ENCODE measurements around the gene FKBP2.

Gene FKBP2

DNA sequence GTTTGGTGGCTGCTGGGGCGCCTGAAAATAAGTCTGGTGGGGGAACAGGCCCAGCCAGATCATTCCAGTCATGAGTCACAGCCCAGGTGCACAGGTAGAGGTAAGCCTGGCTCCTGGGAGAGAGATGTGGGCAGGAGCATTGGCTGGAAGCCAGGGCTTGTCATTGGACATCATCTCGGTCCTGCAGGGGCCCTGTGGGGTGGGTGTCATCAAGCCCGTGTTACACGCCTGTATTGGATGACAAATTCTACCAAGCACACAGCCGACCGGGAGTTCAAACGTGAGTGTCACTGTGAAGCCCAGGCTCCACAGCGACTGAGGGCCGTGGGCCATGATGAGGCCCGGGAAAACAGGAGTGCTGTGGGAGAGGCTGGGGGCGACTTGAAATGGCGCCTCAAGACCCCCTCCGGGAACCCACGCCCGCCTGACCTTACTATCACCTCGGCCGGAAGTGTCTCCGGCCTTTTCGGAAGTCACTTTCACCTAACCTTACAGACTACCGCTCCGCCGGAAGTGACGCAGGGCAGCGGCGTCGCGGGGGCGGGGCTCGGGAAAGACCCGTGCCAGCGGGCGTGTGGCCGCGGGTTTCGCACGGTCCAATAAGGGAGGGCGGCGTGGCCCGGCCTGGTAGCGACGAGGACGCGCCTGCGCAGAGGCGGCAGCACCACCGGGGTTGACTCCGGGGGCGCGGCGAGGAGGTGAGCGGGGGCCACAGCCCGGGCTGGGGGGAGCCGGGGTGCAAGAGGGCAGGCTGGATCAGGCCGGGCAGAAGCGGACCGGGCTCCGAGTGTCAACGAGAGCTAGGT is at the start of gene FKBP2:
FKBP2 (plus strand) TSS at position 661 of the 806 bp plus-strand sequence. CDS start 1,293 bp downstream, outside the sequence.
- DNase-seq (ENCODE audit: low read depth), result peak; percentile 98

DNA sequence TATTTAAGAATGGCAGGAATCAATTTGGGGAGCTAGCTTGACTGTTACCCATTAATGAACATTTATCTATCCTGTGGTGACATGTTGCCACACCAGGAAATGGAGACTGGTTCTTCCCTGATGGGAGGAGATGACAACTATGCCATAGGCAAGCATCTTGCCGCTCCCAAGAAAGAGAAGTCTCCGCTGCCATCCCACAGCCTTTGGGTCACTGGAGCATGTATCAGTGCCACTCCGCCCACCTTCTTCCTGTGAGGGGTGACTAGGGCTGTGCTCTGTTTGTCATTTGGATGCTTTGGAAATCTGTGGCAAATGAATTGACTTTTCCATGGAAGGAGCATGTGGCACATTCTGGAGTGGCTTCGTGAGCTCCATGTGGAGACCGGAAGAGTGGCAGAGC is 48.5 kb upstream of the FKBP2 start:
- no peak for DNase-seq (ENCODE audit: low read depth)

DNA sequence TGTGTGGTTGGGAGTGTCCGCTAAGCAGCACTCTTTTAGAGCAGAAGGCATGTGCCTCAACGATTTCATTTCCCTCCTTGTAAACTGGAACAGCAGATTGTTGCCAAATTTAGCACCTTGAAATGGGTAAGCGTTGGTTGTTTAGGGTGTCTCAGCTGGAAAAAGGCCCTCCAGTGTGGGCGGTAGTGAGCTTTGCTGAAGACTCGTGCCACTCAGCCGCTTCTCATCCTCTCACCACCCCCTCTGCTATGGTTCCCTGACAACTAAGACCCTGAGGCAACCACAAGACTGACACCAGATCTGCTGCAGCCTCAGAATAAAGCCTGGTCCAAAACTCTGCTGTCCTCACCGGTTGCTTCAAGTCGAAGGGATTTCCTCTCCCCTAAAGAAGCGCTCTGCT is 44.3 kb upstream of the FKBP2 start:
- no peak for DNase-seq (ENCODE audit: low read depth)

DNA sequence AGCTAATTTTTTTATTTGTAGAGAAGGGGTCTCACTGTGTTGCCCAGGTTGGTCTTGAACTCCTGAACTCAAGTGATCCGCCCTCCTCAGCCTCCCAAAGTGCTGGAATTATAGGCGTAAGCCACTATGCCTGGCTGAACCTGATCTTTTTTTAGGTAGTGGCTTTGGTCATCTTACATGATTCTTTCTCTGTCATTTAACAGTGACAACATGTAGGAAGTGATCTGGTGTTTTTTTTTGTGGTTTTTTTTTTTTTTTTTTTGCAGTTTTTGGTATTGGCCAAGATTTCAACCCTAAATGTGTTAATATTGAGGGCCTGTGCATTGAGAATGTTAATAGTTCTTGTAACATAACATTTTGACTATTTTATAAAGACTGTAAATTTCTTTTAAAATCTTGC is 42.4 kb upstream of the FKBP2 start:
- no peak for DNase-seq (ENCODE audit: low read depth)

DNA sequence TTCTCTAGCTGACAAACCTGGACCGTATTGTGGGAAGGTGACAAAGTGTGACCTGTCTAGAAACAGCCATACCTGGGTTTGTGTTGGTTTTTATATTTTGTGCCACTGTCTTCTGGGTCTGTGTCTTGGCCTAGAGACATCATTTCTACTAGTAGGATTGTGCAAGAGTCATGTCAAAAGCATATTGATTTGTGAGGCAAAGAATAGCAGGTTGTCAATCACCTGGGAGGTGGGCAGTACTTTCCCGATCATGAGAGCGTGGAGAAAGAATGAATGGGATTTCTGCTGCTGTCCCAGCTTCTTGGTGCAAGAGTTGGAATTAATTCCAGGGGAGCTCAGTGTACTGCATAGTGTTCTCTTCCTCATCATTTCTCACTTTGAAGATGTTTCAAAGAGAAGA is 39.4 kb upstream of the FKBP2 start:
- DNase-seq (ENCODE audit: low read depth), result no peak

DNA sequence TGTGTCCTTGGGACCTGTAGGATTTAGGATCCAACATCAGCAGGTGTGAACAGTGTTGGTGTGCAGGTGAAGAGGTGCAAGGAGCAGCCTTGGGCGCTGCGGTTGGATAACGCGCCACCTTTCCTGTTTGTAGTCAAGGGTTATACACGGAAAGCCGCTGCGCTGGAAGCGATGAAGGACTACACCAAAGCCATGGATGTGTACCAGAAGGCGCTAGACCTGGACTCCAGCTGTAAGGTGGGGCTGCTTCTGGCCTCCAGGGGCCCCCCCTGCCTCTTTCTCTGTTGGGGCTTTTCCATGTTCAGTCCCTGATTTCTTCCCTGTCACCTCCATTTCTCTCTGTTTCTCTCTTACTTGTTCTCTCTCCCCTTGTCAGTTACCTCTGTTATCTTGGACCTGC is 37.9 kb upstream of the FKBP2 start:
- DNase-seq (ENCODE audit: low read depth), result no peak

DNA sequence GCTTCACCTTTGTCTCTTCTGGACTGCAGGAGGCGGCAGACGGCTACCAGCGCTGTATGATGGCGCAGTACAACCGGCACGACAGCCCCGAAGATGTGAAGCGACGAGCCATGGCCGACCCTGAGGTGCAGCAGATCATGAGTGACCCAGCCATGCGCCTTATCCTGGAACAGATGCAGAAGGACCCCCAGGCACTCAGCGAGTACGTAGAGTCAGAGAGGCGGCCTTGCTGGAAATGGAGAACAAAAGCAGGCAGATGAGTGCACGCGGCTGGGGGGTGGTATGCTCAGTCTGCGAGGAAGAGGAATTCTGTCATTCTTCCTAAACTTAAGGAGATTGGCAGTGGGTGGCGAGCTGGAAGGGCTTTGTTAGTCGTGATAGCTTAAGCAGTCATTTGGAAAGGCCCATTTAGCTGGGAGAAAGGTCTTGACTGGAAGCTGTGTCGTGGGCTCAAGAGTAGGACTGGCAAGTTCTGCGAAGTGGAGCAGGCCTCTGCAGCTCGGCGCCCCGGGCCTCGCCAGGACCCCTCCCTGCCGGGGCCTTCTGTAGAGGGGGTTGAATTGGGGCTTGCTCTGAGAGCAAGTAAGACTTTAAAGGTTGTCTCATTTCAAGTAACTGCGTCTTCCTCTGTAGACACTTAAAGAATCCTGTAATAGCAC is 37.3 kb upstream of the FKBP2 start:
- DNase-seq (ENCODE audit: low read depth), result no peak

DNA sequence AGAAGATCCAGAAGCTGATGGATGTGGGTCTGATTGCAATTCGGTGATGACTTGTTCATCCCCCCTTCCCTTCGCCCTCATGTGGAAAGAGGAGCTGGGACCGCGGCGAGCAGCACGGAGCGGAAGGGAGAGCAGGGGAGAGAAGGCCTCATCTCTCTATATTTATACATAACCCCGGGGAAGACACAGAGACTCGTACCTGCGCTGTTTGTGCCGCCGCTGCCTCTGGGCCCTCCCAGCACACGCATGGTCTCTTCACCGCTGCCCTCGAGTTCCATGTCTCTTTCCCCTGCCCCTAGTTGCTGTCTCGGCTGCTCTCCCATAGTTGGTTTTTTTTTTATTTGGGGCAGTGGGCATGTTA is 36.8 kb upstream of the FKBP2 start:
- DNase-seq (ENCODE audit: low read depth), result no peak

DNA sequence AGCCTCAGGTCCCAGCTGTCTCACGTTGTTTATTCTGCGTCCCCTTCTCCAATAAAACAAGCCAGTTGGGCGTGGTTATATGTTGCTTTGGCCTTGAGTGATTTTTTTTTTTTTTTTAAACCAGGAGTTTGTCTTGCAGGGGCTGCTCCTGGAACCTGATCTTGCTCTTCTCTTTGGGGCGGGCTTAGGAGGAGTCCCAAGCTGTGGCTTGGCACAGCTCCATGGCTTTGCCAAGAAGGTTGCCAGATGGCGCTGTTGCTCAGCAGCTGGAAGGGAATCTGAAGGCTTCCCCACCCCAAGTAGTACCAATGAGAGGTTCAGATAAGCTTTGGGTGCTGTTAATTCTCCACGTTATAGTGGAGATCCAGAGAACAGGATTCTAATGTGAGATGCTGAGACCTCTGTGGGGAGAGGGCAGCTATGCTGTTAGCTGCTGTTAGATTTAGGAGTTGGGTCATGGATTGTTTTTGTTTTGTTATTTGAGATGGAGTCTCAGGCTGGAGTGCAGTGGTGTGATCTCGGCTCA is 36.4 kb upstream of the FKBP2 start:
- peak; percentile 65 for DNase-seq (ENCODE audit: low read depth)

DNA sequence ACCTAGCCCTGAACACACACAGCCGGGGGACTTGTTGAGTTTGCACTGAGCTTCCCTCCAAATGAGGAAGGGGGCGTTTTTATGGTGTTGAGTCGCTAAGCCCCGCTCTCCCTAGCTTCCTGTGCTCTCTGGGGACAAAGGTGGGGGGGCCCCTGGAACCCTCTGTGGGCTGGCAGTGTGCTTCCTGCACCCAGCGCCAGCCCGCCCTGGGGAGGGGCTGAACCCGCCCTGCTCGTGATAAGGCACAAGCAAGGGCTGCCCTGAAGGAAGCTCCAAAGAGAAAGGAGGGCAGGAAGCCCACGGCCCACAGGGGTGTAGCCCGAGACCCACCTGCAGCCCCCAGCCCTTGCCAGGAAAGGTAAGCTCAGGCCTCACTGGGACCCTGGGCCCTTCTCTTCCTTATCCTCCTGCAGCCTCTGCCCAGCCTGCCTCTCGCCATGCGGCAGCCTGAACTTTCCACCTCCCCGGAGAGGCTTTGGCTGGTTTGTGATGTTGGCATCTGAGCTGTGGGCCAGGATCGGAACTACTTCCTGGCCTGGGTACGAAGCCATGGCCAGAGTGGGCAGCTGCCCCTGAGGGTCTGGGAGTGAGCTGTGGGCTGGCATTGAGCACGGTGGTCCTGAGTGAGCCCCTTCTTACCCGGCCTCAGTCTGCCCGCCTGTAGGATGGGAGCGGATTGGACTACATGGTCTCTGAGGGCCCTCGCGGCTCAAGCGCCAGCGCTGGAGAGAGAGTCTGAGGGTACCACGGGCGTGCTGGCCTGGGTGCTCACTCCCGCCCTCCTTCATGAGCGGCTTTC is 34.2 kb upstream of the FKBP2 start, which contains the start of gene FERMT3:
FERMT3 (plus strand) TSS at position 265 of the 799 bp plus-strand sequence. CDS start 644 bp downstream, outside the sequence.
- peak; percentile 49 for DNase-seq (ENCODE audit: low read depth)

DNA sequence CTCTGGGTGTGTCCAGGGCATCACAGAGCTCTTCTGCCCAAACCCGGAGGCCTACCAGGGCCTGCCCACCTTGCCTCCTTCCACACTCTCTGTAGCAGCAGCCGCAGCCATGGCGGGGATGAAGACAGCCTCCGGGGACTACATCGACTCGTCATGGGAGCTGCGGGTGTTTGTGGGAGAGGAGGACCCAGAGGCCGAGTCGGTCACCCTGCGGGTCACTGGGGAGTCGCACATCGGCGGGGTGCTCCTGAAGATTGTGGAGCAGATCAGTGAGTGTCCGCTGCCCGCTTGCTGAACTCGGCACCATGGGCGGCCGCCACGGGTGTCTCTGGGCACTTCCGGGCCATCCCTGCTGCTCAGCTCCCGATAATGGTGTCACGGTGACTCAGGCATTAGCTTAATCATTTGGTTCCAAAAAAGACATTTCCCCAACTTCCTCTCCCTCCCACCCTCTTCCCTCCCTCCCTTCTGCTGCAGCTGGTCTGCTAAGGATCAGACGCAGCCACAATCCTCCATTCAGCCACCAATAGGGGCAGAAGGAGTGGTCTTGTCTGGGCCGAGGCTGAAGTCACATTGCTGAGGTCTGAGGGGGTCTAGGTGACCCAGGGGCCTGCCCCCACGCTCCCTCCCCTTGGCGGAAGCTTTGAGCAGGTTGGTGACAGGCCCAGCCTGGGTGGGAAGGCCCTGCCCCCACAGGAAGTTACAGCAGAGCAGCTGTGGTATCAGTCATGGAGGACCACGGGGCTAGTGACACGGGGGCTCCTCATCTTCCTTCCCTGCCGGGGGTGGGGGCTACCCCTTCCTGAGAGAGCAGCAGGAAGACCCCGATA is 33.4 kb upstream of the FKBP2 start:
- DNase-seq (ENCODE audit: low read depth), result peak; percentile 74

DNA sequence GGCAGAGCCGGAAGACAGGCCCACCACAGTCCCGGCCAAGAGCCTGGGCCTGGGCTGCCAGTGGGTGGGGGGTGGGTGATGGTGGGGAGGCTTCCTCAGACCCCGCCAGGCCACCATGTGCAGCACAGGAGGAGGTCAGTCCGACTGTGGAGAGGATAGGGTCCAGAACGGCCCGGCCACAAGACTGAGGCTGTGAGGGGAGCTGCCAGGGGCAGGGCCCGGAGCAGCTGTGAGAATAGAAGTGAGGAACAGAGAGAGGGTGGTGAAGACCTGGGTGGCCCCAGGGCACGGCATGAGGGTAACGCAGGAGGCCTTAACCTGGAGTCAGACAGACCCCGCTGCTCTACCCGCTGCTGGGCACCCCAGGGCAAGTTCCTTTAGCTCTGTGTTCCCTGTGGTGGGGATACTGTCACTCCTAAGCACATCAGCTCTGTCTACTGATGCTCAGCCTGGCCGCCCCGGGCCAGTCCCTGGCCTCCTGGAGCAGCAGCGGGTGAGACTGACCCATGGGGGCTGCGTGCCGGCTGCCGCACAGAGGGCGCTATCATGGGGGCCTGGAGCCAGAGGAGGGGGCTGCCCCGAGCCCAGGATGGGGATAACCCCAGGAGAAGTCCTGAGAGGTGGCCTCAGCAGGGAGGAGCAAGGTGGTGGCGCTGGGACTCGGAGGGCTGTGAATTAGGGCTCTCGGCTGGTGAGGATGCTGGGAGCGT is 32.7 kb upstream of the FKBP2 start:
- DNase-seq (ENCODE audit: low read depth), result no peak

DNA sequence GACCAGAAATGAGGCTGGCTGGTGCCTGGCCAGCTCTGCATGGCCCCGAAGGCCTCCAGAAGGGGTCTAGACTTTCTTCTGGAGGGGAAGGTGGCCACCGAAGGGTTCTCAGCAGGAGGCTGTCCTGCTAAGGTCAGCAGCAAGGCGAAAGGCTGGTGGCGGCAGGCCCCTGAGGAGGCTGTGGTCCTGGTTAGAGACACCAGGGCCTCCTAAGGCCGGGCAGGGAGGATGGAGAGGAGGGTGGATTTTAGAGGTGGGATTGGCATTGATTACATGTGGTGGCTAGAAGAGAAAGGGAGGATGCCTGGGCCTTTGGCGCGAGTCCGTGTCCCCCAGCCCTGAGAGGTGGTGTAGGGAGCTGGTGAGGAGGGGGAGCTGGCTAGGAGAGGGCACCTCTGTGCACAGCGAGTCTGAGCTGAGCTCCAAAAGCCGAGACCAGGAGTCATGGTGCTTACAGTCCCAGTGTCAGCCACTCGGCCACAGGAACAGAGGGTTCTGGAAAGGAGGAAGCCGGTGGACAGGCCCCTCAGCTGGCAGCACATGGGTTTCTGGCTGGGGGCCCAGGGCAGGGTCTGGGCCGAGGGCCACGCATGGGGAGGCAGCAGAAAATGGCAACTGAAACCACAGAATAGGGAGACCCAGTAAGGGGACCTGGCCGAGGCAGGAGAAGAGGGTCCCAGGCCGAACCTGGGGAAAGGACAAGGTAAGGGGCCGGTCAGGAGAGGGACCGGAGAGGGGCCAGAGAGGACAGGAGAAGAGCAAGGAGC is 31.9 kb upstream of the FKBP2 start:
- no peak for DNase-seq (ENCODE audit: low read depth)

DNA sequence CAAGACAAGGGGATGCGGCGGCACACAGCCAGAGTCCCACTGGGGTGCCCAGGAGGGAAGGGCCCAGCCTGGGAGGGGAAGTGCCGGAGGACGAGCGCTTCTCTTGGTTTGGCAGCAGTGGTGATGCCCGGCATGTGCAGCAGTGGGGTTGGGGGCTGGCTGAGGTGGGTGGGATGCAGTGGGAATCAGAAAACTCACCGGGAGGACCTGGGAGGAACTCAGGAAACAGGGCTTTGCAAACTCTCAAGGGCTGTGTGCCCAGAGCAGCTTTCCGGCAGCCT is 31.4 kb upstream of the FKBP2 start:
- no peak for DNase-seq (ENCODE audit: low read depth)

DNA sequence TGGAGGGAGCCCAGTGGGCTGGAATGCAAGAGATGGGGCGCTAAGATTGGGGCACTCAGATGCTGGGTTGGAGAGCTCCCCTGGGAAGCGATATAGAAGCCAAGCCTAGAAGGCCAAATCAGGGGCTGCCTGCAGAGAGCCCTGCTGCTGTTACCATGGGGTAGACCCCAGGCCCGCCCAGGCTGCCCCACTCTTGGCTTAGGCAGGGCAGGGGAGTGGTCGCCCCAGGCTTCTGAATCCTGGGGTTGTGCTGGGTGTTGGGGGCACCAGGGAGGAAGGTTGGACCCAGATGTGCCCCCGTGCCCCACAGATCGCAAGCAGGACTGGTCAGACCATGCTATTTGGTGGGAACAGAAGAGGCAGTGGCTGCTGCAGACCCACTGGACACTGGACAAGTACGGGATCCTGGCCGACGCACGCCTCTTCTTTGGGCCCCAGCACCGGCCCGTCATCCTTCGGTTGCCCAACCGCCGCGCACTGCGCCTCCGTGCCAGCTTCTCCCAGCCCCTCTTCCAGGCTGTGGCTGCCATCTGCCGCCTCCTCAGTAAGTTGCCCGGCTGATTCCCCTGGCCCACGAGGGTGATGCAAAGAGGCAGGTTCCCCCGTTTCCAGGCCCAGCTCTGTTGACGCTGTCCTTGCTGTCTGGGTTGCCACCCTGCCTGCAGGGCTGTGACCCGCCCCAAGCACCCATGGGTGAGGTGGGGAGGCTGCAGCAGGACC is 30.4 kb upstream of the FKBP2 start:
- no peak for DNase-seq (ENCODE audit: low read depth)

DNA sequence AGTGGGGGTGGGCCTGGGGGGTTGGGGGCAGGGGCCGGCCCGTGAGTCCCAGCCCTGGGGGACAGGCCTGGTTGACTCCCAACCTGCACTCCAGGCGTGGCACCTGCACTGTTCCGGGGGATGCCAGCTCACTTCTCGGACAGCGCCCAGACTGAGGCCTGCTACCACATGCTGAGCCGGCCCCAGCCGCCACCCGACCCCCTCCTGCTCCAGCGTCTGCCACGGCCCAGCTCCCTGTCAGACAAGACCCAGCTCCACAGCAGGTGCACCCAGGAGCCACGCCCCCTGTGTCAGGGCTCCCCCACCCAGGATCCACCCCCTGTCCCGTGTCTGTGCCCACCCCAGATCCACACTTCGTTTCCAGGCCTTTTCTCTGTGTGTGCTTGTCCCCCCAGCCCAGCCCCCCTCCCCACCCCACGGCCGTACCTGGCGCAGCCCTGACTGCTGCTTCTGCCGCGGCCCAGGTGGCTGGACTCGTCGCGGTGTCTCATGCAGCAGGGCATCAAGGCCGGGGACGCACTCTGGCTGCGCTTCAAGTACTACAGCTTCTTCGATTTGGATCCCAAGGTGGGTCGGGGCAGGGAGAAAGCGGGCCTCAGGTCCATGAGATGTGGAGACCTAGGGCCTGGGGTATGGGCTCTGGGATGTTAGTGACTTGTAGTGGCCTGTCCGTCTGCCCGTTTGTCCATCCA is 29.6 kb upstream of the FKBP2 start:
- DNase-seq (ENCODE audit: low read depth), result no peak

DNA sequence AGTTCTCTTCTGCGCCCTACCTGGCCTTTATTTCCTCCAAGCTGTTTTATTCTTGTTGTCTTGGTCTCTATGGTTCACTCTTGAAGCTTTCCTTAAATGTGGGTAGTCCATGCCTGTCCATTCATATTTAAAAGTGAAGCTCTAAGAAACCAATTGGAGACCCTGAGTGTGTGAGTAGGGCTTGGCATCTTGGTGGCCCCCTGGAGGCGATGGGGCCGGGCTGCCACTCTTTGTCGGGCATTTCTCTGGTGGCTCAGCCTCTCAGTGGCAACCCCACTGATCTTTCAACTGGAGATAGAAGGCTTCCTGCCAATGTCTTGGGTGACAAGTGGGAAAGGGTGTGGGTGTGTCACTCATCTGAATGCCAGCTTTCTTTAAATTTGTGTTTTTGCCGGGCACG is 24.0 kb upstream of the FKBP2 start:
- DNase-seq (ENCODE audit: low read depth), result no peak

DNA sequence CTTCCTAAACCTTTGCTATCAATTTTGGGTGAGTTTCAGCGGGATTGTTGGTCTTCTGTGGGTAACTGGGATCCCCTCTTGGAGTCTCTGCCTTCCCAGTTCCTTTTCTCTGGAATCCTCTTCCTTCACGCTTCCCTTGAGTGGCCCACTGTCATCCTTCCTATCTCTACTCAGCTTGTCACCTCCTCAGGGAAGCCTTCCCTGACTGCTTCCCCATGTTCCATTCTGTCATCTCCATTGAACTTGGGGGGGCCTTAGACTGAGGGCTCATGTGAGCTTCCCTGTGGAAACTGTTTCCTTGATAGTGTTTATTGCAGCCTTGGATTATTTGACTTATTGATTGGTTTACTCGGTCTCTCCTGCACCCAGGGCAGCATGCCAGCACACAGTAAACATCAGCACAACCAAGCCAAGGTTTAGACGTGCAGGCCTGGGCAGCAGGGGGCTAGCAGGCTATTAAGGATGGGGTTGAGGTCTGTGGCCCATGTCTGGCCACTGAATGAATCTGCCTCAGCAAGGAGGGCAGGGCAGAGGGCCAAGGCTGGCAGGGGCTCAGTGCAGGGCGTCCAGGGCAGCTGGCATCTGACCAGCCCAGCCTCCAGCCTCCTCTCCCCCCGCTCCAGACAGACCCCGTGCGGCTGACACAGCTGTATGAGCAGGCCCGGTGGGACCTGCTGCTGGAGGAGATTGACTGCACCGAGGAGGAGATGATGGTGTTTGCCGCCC is 22.1 kb upstream of the FKBP2 start:
- no peak for DNase-seq (ENCODE audit: low read depth)

DNA sequence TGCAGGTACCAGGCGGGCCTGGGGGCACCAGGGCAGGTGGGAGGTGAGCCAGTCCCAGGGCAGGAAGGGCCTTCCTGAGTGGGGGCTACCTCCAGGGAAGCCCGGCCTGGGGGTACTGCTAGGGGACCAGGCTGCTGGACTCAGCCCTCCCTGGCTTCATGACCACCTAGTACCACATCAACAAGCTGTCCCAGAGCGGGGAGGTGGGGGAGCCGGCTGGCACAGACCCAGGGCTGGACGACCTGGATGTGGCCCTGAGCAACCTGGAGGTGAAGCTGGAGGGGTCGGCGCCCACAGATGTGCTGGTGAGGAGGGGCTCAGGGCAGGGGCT is 21.6 kb upstream of the FKBP2 start:
- DNase-seq (ENCODE audit: low read depth), result no peak

Measured in activated gamma-delta T cell treated with anti-CD3 and anti-CD28 coated beads, Interleukin-2, amount 50 U/mL, for 16 hours (primary cell).